Liver (tissue), 9 donors: ENCODE measurements around the gene PLPP2. TPM values are rescaled to one million over a fixed set of nuclear protein-coding genes. Genes with fewer than 3 reads are reported as not detected.

Experiments
- DNase-seq: peaks from one replicate; pipeline ENCODE4 v3.0.0-alpha.2; 2017; ENCODE audit warnings: low spot score
- H3K27ac ChIP-seq, 2 donors: one replicate each; pipeline ENCODE4 v1.7.0; 2013; ENCODE audit warnings: inconsistent platforms in 2 of 2, low read length in 2 of 2, control low read depth in 1 of 2, low read depth in 1 of 2, mild to moderate bottlenecking in 1 of 2
- H3K27me3 ChIP-seq, 4 donors: one replicate each; pipeline versions ENCODE4 v1.6.1 to v1.7.0; 2013; ENCODE audit warnings: low read length in 3 of 4, inconsistent platforms in 1 of 4, mild to moderate bottlenecking in 1 of 4, moderate library complexity in 1 of 4; ENCODE audit not compliant: control insufficient read depth in 4 of 4, insufficient read depth in 4 of 4
- H3K36me3 ChIP-seq, 4 donors: one replicate each; pipeline versions ENCODE4 v1.6.1 to v1.7.0; 2013; ENCODE audit warnings: low read length in 3 of 4, mild to moderate bottlenecking in 3 of 4, low read depth in 1 of 4, moderate library complexity in 1 of 4; ENCODE audit not compliant: control insufficient read depth in 4 of 4, insufficient read depth in 3 of 4
- H3K4me1 ChIP-seq, 4 donors: one replicate each; pipeline versions ENCODE4 v1.6.1 to v1.7.0; 2013; ENCODE audit warnings: low read length in 3 of 4, mild to moderate bottlenecking in 3 of 4, moderate library complexity in 1 of 4; ENCODE audit not compliant: control insufficient read depth in 4 of 4, insufficient read depth in 4 of 4
- H3K4me3 ChIP-seq, 3 donors: one replicate each; pipeline versions ENCODE4 v1.6.1 to v1.7.0; 2013; ENCODE audit warnings: low read length in 3 of 3, control low read depth in 1 of 3, low read depth in 1 of 3, mild to moderate bottlenecking in 1 of 3
- H3K9ac ChIP-seq, 2 donors: one replicate each; pipeline ENCODE4 v1.7.0; 2013; ENCODE audit warnings: low read length in 2 of 2, mild to moderate bottlenecking in 2 of 2, moderate library complexity in 2 of 2, control low read depth in 1 of 2, low read depth in 1 of 2
- H3K9me3 ChIP-seq, 4 donors: one replicate each; pipeline versions ENCODE4 v1.6.1 to v1.7.0; 2013; ENCODE audit warnings: low read length in 3 of 4; ENCODE audit not compliant: control insufficient read depth in 4 of 4
- EGR1 ChIP-seq, 2 donors: IDR thresholded peaks; 2 replicates each; pipeline ENCODE4 v1.6.1; 2016 to 2018; ENCODE audit warnings: antibody characterized with exemption in 2 of 2, low read depth in 2 of 2
- FOXA1 ChIP-seq: IDR thresholded peaks from 2 replicates; pipeline ENCODE4 v1.6.1; 2016; ENCODE audit warnings: antibody characterized with exemption
- FOXA2 ChIP-seq: IDR thresholded peaks from 2 replicates; pipeline ENCODE4 v1.6.1; 2016; ENCODE audit warnings: antibody characterized with exemption
- GABPA ChIP-seq, 2 donors: IDR thresholded peaks in 1 of 2; conservative IDR thresholded peaks in 1 of 2; 2 replicates each; pipeline ENCODE4 v1.6.1; 2016; ENCODE audit warnings: antibody characterized with exemption in 2 of 2, mild to moderate bottlenecking in 1 of 2, moderate library complexity in 1 of 2
- HNF4A ChIP-seq, 2 donors: conservative IDR thresholded peaks; 2 replicates each; pipeline ENCODE4 v1.6.1; 2016; ENCODE audit warnings: antibody characterized with exemption in 2 of 2, mild to moderate bottlenecking in 2 of 2
- HNF4G ChIP-seq: IDR thresholded peaks from 2 replicates; pipeline ENCODE4 v1.6.1; 2016; ENCODE audit warnings: antibody characterized with exemption
- JUND ChIP-seq, 2 donors: IDR thresholded peaks; 2 replicates each; pipeline ENCODE4 v1.6.1; 2016; ENCODE audit warnings: antibody characterized with exemption in 2 of 2
- MAX ChIP-seq: IDR thresholded peaks from 2 replicates; pipeline ENCODE4 v1.6.1; 2016; ENCODE audit warnings: antibody characterized with exemption
- NR2F2 ChIP-seq: IDR thresholded peaks from 2 replicates; pipeline ENCODE4 v1.6.1; 2016; ENCODE audit warnings: antibody characterized with exemption
- RAD21 ChIP-seq, 2 donors: IDR thresholded peaks; 2 replicates each; pipeline ENCODE4 v1.6.1; 2016; ENCODE audit warnings: antibody characterized with exemption in 2 of 2, mild to moderate bottlenecking in 2 of 2
- RXRA ChIP-seq, 2 donors: IDR thresholded peaks; 2 replicates each; pipeline ENCODE4 v1.6.1; 2017 to 2018; ENCODE audit warnings: antibody characterized with exemption in 2 of 2, mild to moderate bottlenecking in 1 of 2
- SP1 ChIP-seq: IDR thresholded peaks from 2 replicates; pipeline ENCODE4 v1.6.1; 2018; ENCODE audit warnings: antibody characterized with exemption, mild to moderate bottlenecking
- TAF1 ChIP-seq: conservative IDR thresholded peaks from 2 replicates; pipeline ENCODE4 v1.6.1; 2016; ENCODE audit warnings: antibody characterized with exemption, mild to moderate bottlenecking
- YY1 ChIP-seq: IDR thresholded peaks from 2 replicates; pipeline ENCODE4 v1.6.1; 2016; ENCODE audit warnings: antibody characterized with exemption, mild to moderate bottlenecking
- WGBS: extraction: QIAGEN DNeasy Blood & Tissue Kit; methylation state at CpG from one replicate; pipeline ENCODE4 v1.1.7; 2013; 5-methylcytosine and 5-hydroxymethylcytosine counted together
- polyA plus RNA-seq, 2 donors: library from polyadenylated mRNA; stranded (reverse) in 1 of 2; unstranded in 1 of 2; fragments of 200-250 nt in 1 of 2; fragments of >200 nt in 1 of 2; fragmentation: Nextera tagmentation in 1 of 2; extraction: Ambion mirVana in 1 of 2; gene quantifications; one replicate each; pipeline versions ENCODE4 v1.2.1 to v1.2.3, GENCODE V29; 2013 to 2015
- total RNA-seq, 2 donors: library from RNA; depleted of rRNA; stranded (reverse); fragments of >200 nt; gene quantifications; one replicate each; pipeline ENCODE4 v1.2.3, GENCODE V29; 2014
- TF ChIP-seq, protein P1 (sequence below): IDR thresholded peaks from 2 replicates; pipeline ENCODE4 v1.6.1; 2016; ENCODE audit warnings: antibody characterized with exemption
- TF ChIP-seq, protein P2 (sequence below): IDR thresholded peaks from 2 replicates; pipeline ENCODE4 v1.6.1; 2016; ENCODE audit warnings: antibody characterized with exemption, mild to moderate bottlenecking
- TF ChIP-seq, protein P3 (sequence below): IDR thresholded peaks from 2 replicates; pipeline ENCODE4 v1.6.1; 2016; ENCODE audit warnings: antibody characterized with exemption
- TF ChIP-seq, protein P4 (sequence below): fragments of 150-350 bp; IDR thresholded peaks from 2 replicates; pipeline ENCODE4 v1.5.1; 2017; ENCODE audit warnings: improper control_type of control experiment, low read depth, low read length; ENCODE audit not compliant: missing input control
- donor health status: healthy.
- donor health status: healthy.
- donor health status: healthy.
- donor health status: healthy.
- donor health status: healthy.

PLPP2 gene
- total and polyA plus RNA-seq, 4 donors: 0.75 to 5.9 (median 2.0) TPM

- TF ChIP-seq MAX: no peak
- no peak for TF ChIP-seq SP1
- no peak for TF ChIP-seq NR2F2
- TF ChIP-seq RXRA (IDR thresholded peaks at IDR 0.05): no peak
- TF ChIP-seq HNF4A (conservative IDR thresholded peaks at IDR 0.05): no peak
- TF ChIP-seq, protein P1, sequence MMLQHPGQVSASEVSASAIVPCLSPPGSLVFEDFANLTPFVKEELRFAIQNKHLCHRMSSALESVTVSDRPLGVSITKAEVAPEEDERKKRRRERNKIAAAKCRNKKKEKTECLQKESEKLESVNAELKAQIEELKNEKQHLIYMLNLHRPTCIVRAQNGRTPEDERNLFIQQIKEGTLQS: no peak
- TF ChIP-seq FOXA1: no peak
Measured at GRCh38 chr19:293436-294110, 2.4 kb upstream of the PLPP2 start (continued).

DNA sequence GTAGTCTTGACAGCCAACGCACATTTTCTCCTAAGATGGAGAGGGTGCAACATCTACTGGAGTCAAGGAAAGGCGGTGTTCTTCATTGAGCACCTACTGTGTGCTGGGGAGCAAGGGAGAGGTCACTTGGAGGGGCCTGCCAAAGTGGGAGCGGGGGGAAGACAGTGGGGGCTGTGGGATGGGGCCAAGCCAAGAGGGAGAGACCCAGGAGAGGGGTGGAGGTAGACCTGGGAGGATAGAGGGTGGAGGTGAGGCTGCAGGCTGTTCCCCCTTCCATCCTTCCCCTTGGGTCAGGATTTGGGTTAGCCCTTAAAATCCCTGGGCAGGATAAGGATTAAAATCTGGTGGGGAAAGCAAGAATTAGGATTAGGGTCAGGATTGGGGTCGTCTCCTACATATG, 1.7 kb upstream of the PLPP2 start:
- Histone ChIP-seq H3K27ac (no peak overlapping the region), H3K9ac (no peak overlapping the region), H3K4me1 (peaks cover 0 to 8% (median 1%) of the 10 kb centered on the region in 4 donors), H3K27me3 (peaks cover 0 to 14% (median 3%) of the 10 kb centered on the region in 4 donors), H3K36me3 (no peaks in the 10 kb centered on the region), H3K9me3 (peaks cover 2 to 8% (median 5%) of the 10 kb centered on the region in 4 donors), H3K4me3 (no peak overlapping the region)
- TF ChIP-seq SP1: no peak
- TF ChIP-seq, protein P2, sequence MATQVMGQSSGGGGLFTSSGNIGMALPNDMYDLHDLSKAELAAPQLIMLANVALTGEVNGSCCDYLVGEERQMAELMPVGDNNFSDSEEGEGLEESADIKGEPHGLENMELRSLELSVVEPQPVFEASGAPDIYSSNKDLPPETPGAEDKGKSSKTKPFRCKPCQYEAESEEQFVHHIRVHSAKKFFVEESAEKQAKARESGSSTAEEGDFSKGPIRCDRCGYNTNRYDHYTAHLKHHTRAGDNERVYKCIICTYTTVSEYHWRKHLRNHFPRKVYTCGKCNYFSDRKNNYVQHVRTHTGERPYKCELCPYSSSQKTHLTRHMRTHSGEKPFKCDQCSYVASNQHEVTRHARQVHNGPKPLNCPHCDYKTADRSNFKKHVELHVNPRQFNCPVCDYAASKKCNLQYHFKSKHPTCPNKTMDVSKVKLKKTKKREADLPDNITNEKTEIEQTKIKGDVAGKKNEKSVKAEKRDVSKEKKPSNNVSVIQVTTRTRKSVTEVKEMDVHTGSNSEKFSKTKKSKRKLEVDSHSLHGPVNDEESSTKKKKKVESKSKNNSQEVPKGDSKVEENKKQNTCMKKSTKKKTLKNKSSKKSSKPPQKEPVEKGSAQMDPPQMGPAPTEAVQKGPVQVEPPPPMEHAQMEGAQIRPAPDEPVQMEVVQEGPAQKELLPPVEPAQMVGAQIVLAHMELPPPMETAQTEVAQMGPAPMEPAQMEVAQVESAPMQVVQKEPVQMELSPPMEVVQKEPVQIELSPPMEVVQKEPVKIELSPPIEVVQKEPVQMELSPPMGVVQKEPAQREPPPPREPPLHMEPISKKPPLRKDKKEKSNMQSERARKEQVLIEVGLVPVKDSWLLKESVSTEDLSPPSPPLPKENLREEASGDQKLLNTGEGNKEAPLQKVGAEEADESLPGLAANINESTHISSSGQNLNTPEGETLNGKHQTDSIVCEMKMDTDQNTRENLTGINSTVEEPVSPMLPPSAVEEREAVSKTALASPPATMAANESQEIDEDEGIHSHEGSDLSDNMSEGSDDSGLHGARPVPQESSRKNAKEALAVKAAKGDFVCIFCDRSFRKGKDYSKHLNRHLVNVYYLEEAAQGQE: no peak
- TF ChIP-seq, protein P1: no peak
- TF ChIP-seq HNF4A (conservative IDR thresholded peaks at IDR 0.05): no peak
- TF ChIP-seq NR2F2: no peak
- TF ChIP-seq JUND (IDR thresholded peaks at IDR 0.05): no peak
- TF ChIP-seq EGR1 (IDR thresholded peaks at IDR 0.05; ENCODE audit: low read depth in 2 of 2): no peak
- no peak for TF ChIP-seq YY1
- no peak for TF ChIP-seq MAX
- TF ChIP-seq RXRA (IDR thresholded peaks at IDR 0.05): no peak
- TF ChIP-seq, protein P3, sequence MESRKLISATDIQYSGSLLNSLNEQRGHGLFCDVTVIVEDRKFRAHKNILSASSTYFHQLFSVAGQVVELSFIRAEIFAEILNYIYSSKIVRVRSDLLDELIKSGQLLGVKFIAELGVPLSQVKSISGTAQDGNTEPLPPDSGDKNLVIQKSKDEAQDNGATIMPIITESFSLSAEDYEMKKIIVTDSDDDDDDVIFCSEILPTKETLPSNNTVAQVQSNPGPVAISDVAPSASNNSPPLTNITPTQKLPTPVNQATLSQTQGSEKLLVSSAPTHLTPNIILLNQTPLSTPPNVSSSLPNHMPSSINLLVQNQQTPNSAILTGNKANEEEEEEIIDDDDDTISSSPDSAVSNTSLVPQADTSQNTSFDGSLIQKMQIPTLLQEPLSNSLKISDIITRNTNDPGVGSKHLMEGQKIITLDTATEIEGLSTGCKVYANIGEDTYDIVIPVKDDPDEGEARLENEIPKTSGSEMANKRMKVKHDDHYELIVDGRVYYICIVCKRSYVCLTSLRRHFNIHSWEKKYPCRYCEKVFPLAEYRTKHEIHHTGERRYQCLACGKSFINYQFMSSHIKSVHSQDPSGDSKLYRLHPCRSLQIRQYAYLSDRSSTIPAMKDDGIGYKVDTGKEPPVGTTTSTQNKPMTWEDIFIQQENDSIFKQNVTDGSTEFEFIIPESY: no peak
- TF ChIP-seq RAD21 (IDR thresholded peaks at IDR 0.05): no peak
- TF ChIP-seq TAF1: no peak
- no peak for TF ChIP-seq FOXA2
- no peak for TF ChIP-seq GABPA (IDR thresholded peaks at IDR 0.05 in 1 of 2, conservative IDR thresholded peaks at IDR 0.05 in 1 of 2)
- TF ChIP-seq, protein P4, sequence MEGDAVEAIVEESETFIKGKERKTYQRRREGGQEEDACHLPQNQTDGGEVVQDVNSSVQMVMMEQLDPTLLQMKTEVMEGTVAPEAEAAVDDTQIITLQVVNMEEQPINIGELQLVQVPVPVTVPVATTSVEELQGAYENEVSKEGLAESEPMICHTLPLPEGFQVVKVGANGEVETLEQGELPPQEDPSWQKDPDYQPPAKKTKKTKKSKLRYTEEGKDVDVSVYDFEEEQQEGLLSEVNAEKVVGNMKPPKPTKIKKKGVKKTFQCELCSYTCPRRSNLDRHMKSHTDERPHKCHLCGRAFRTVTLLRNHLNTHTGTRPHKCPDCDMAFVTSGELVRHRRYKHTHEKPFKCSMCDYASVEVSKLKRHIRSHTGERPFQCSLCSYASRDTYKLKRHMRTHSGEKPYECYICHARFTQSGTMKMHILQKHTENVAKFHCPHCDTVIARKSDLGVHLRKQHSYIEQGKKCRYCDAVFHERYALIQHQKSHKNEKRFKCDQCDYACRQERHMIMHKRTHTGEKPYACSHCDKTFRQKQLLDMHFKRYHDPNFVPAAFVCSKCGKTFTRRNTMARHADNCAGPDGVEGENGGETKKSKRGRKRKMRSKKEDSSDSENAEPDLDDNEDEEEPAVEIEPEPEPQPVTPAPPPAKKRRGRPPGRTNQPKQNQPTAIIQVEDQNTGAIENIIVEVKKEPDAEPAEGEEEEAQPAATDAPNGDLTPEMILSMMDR: no peak
- no peak for TF ChIP-seq FOXA1
- TF ChIP-seq HNF4G: no peak
- WGBS: 90% methylated on average over 4 of the region's 4 CpGs
- DNase-seq: no peak
